Dermis blood vessel endothelial cell (primary cell): ENCODE measurements around the gene NAA38. TPM values are rescaled to one million over a fixed set of nuclear protein-coding genes. Genes with fewer than 3 reads are reported as not detected.

Experiments used
- DNase-seq: peaks from one replicate; pipeline ENCODE4 v3.0.0; 2010
- total RNA-seq: library from RNA; depleted of rRNA; stranded (reverse); fragments of >200 nt; gene quantifications from 2 replicates; pipeline ENCODE4 v1.2.3, GENCODE V29; 2014

Gene NAA38
- total RNA-seq, 1 donor from 2014 or later = 129 TPM

DNA sequence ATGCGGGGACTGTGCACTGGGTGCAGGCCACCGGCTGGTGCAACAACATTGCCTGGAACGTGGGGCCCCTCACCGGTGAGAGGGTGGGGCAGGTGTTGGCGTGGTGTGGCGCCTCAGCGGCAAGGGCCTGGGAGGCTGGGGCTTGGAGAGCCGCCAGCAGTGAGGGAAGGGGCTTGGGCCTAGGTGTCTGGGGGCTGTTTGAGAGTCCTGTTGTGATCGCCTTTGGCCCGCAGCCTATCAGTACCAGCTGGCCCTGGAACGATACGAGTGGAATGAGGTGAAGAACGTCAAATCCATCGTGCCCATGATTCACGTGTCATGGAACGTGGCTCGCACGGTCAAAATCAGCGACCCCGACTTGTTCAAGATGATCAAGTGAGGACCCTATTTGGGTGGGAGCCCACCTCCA lies 5.1 kb downstream of the NAA38 start:
- no peak for DNase-seq

DNA sequence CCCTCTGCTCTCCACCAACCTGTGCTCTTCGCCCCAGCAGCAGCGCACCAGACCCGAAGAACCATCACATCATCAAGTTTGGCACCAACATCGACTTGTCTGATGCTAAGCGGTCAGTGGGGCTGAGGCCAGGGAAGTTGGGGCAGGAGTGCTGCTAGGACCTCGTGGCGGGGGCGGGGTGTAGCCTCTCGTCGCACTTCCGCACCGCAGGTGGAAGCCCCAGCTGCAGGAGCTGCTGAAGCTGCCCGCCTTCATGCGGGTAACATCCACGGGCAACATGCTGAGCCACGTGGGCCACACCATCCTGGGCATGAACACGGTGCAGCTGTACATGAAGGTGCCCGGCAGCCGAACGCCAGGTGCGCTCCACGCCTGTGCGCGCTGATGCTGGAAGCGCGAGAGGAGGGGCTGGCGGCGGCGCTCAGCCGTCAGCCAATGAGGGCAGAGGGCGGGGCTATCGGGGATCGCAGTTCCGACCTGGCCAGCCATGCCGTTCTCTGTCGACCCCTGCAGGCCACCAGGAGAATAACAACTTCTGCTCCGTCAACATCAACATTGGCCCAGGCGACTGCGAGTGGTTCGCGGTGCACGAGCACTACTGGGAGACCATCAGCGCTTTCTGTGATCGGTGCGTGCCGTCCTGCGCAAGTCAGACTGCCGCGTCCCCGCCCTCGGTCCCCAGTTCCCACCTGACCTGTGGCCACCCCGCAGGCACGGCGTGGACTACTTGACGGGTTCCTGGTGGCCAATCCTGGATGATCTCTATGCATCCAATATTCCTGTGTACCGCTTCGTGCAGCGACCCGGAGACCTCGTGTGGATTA lies 5.7 kb downstream of the NAA38 start:
- DNase-seq = peak; percentile 94

GRCh38 chr17:7850701-7851437 lies 6.5 kb downstream of the NAA38 start:
- no peak for DNase-seq

DNA sequence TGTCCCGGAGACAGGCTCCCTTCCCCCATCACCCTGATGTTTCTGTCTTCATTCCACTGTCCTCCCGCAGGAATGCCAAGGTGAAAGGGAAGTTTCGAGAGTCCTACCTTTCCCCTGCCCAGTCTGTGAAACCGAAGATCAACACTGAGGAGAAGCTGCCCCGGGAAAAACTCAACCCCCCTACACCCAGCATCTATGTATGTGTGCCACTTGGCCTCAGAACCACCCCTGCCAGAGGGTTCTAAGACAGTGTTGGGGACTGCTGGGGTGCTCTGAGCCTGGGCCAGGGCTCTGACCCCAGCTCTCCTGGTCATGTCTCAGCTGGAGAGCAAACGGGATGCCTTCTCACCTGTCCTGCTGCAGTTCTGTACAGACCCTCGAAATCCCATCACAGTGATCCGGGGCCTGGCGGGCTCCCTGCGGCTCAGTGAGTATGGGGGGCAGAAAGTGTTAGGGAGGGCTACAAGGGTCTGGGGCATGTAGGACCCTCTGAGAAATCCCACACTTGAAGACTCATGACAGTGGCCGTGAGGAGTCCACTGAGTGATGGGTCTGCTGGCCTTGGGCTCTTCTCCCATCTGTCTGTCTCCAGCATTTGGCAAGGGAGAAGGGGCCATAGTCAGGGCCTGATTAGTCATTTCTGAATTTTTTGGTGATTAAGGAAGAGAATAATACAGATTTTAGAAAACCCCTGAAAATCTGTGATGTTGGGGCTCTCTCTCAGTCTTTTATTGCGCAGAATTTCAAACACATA lies 7.4 kb downstream of the NAA38 start:
- DNase-seq = no peak

DNA sequence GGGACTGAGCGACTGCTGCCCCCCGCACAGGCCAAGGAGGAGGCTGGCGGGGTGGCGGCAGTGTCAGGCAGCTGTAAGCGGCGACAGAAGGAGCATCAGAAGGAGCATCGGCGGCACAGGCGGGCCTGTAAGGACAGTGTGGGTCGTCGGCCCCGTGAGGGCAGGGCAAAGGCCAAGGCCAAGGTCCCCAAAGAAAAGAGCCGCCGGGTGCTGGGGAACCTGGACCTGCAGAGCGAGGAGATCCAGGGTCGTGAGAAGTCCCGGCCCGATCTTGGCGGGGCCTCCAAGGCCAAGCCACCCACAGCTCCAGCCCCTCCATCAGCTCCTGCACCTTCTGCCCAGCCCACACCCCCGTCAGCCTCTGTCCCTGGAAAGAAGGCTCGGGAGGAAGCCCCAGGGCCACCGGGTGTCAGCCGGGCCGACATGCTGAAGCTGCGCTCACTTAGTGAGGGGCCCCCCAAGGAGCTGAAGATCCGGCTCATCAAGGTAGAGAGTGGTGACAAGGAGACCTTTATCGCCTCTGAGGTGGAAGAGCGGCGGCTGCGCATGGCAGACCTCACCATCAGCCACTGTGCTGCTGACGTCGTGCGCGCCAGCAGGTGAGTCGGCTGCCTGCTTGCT lies 8.1 kb downstream of the NAA38 start:
- no peak for DNase-seq

- DNase-seq = no peak
Measured at GRCh38 chr17:7848739-7849129, 8.6 kb downstream of the NAA38 start.

- DNase-seq = no peak
Measured at GRCh38 chr17:7848131-7848579, 9.2 kb downstream of the NAA38 start.

DNA sequence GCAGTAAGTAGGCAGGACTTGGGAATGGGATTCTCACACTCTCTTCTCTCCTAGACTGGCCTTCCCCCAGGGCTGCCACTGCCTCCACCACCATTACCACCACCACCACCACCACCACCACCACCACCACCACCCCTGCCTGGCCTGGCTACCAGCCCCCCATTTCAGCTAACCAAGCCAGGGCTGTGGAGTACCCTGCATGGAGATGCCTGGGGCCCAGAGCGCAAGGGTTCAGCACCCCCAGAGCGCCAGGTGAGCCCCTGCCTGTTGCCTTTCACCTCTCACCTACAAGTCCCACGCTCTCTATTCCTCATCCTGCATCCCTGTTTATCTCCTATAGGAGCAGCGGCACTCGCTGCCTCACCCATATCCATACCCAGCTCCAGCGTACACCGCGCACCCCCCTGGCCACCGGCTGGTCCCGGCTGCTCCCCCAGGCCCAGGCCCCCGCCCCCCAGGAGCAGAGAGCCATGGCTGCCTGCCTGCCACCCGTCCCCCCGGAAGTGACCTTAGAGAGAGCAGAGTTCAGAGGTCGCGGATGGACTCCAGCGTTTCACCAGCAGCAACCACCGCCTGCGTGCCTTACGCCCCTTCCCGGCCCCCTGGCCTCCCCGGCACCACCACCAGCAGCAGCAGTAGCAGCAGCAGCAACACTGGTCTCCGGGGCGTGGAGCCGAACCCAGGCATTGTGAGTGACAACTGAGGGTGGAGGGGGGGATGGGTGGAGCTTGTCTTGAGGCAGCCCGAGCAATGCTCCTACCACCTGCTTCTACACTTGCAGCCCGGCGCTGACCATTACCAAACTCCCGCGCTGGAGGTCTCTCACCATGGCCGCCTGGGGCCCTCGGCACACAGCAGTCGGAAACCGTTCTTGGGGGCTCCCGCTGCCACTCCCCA lies 10.3 kb downstream of the NAA38 start:
- DNase-seq = no peak

- no peak for DNase-seq
Measured at GRCh38 chr17:7846063-7846735, 11.2 kb downstream of the NAA38 start.

GRCh38 chr17:7845359-7846062 lies 11.8 kb downstream of the NAA38 start:
- DNase-seq = no peak

DNA sequence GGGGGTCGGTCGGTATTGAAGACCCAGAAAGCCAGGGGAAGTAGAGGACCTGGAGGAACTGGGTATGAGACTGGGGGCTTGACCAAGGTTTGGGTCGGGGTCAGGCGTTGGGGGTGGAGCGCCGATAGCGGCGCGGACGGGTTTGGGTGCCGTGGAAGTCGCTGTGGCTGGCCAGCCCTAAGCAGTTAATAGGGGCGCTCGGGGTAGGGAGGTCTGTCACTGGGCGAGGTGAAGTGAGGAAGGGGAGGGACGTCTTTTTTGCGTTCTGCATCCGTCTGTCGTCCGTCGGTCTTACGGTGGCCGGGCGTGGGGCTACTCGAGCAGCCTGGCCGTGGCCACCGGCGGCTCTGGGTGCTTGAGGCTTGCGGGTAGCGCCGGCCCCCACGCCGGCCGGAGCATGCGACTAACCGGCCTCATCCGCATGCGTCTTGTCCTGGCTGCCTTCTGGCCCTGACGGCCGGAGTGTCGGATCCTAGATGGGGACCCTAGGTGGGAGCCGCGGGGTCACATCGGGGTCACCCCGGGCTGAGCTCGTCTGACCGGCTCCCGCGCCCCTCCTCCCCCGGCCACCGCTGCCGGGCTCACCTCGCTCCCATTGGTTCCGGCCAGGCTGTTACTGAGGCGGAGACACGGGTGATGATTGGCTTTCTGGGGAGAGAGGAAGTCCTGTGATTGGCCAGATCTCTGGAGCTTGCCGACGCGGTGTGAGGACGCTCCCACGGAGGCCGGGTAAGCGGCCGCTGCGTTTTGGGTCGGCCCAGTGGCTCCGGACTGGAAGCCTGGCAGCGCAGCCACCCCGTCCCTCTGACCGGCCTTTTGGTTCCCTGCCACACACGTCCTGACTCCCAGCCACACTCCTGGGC lies 12.8 kb downstream of the NAA38 start:
- peak; percentile 97 for DNase-seq

GRCh38 chr17:7843536-7844291 lies 13.6 kb downstream of the NAA38 start:
- DNase-seq = peak; percentile 92

- DNase-seq = no peak
Measured at GRCh38 chr17:7843257-7843535, 14.2 kb downstream of the NAA38 start.

DNA sequence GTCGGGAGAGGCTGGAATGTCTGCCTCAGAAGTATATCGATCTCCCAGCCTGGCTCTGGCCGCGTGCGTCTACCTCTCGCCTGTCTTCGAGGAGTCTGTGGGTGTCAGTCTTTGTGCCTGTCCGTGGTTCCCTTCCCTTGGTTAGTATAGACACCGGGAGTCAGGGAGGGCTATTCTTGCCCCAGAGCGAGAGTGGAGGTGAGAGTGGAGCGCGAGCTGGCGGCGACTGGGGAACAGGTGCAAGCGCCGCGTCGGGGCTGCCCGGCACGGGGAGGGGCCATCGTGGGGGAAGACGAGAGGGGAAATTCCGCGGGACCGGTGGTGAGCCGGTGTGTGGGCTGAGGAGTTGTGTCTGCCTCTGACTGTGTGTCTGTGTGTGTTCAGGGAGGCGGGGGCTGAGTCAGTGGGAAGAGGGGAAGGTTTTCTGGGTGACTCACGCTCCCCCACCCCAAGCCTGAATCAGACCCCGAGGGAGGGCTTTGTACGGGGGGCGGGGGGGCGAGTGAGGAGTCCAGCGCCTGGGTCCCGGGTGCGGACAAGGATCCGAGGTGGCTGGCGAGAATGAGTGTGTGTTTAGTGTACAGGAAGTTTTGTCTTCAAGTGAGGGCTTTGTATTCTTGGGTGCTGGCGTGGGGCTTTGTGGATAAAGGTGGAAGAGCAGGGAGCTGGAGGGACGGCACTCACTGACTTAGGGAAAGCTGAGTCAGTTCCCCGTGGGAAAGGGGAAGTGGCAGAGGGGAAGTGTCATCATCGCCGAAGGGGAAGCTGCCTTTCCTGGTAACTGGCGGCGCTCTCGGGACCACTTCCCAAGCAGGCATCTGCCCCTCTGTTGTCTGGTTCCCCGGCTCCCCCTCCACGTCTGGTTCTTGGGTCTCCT lies 14.7 kb downstream of the NAA38 start:
- DNase-seq = peak; percentile 97

- DNase-seq = peak; percentile 90
Measured at GRCh38 chr17:7841915-7842379, 15.4 kb downstream of the NAA38 start.

DNA sequence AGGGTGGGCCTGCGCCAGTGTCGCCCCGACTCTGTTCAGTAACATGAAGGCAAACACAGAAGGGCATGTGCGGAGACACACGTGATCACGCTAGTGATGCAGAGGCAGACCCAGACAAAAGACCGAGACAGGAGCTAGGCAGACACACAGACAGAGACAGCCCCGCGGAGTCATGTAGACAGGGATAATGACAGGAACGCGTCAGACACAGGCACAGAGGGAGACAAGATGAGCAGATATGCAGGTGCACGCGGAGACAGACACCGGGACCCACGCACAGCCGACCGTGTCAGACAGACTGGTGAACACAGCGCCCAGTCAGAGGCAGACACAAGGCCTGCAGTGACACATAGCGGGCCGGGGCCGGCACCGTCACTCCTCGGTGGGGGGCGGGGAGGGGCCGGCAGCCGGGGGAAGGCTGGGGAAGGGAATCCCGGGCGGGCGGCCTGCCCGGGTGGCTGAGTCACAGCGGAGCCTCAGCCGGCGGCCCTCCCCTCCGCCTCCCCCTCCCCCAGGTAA lies 15.9 kb downstream of the NAA38 start:
- DNase-seq = peak; percentile 93

- no peak for DNase-seq
Measured at GRCh38 chr17:7840875-7841274, 16.5 kb downstream of the NAA38 start.
